ENCODE measurements around the gene ANAPC2. TPM values are rescaled to one million over a fixed set of nuclear protein-coding genes. Genes with fewer than 3 reads are reported as not detected.
"Not testable (repeated sequence)": the region's sequence is repeated elsewhere in the genome, so short reads cannot be mapped to it uniquely, and the experiment has no call there.

The ANAPC2 gene
- polyA plus RNA-seq, 1 donor: 36.3 TPM

- no peak for DNase-seq
These were observed 44.9 kb downstream of the ANAPC2 start for GRCh38 chr9:137143459-137143858.

DNA sequence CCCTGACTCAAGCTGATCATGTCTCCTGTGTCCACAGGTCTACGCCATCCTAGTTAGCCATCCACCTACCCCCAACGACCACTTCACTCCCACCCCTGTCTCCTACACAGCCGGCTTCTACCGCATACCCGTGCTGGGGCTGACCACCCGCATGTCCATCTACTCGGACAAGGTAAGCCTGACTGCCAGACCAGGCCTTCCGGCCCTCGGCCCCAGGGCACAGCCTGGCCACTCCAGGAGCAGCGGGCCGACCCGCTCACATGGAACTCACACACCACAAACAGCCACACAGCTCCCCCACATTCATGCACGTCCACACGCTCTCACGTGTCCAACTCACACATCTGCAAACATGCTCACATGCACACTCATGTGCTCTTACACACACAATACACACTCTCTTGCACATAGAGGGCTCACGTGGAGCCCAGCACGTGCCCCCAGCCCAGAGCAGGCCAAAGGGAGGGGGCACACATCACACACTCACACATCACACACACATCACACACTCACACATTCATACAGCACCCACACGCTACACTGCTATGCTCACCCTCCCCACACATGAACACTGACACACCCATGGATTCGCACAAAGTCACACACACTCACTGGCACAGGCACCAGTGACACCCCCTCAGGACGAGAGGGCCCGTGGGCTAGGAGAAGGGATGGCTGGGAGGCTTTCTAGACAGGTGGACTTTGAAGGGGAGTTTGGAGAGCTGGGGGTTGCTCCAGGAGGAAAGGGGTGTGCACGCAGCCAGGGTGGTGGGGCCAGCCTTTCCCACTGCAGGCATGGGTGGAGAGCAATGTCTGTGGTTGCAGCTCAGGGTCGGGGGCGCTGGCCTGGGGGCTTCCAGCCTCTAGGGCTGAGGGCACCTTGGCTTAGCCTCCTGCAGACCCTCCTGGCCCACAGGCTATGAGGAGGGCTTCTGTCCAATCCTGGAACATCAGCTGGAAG lies 46.1 kb downstream of the ANAPC2 start:
- DNase-seq: no peak

DNA sequence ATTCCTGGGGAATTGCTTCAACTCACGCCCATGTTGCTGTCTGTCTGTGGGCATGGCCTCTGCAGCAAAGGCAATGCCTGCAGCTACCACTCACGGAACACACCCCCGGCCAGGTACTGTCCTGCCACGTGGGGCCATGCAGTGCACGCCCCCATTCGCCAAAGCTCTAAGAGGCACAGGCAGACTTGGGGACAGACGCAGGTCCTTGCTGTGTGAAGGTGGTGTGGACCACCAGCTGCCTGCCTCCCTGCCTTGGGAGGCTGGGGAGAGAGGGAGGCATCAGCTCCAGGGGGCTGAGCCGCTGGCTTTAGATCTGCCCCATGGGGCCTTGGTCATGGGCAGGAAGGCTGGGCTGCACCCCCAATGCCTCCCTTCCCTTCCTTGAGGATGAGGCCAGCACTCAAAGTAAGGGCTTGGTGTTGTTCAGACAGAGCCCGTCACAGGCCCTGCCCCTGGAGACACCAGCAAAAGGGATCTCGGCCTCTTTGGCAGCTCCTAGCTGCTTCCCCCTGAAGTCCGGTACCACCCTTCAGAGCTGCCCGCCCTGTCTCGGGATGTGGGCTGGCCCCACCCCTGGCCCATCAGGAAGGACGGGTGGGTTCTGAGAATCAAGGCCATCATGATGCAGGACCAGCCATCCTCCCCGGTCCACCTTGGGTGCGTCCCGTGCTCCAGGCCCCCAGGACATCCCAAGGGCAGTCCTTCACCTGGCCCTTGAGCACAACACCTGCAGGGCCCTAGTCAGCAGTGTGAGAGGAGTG lies 47.1 kb downstream of the ANAPC2 start:
- DNase-seq: no peak

- no peak for DNase-seq
These were observed 48.0 kb downstream of the ANAPC2 start for GRCh38 chr9:137140151-137141012.

DNA sequence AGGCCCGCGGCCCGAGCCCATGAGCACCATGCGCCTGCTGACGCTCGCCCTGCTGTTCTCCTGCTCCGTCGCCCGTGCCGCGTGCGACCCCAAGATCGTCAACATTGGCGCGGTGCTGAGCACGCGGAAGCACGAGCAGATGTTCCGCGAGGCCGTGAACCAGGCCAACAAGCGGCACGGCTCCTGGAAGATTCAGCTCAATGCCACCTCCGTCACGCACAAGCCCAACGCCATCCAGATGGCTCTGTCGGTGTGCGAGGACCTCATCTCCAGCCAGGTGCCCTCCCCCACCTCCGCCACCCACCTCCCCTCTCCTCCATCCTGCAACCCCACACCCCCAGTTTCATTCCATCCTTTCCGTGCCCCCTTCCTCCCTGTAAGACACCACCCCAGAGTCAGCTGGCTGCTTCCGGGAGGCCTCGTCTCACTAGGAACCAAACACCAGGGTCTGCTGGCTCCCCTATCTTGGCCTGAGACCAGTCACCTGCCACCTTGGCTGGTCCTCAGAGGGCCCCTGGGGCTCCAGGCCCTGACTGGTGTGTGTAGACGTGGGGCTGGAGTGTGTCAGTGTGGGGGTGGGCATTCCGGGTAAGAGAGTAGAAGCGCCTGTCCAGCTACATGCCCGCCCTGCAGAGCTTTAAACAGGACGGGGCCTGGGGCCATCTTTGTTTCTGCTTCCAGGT lies 48.8 kb downstream of the ANAPC2 start:
- DNase-seq: no peak

DNA sequence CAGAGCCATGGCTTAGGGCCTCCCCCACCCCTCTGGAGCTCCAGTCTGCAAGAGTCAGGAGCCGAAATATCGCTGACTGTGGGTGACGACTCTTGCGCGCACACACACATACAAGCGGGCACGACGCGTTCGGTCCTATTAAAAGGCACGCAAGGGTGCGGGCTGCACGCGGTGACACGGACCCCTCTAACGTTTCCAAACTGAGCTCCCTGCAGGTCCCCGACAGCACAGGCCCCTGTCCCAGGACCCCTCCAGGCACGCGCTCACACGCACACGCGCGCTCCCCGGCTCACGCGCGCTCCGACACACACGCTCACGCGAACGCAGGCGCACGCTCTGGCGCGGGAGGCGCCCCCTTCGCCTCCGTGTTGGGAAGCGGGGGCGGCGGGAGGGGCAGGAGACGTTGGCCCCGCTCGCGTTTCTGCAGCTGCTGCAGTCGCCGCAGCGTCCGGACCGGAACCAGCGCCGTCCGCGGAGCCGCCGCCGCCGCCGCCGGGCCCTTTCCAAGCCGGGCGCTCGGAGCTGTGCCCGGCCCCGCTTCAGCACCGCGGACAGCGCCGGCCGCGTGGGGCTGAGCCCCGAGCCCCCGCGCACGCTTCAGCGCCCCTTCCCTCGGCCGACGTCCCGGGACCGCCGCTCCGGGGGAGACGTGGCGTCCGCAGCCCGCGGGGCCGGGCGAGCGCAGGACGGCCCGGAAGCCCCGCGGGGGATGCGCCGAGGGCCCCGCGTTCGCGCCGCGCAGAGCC lies 49.5 kb downstream of the ANAPC2 start, which contains the start of gene GRIN1:
Gene GRIN1 (plus strand): TSS at position 433 of the 746 bp plus-strand sequence. CDS start 333 bp downstream, outside the sequence.
- peak; percentile 62 for DNase-seq

GRCh38 chr9:137138058-137138721 lies 50.2 kb downstream of the ANAPC2 start:
- no peak for DNase-seq

GRCh38 chr9:137136881-137137607 lies 51.3 kb downstream of the ANAPC2 start:
- no peak for DNase-seq

- no peak for DNase-seq
These were observed 52.0 kb downstream of the ANAPC2 start for GRCh38 chr9:137136261-137136880.

DNA sequence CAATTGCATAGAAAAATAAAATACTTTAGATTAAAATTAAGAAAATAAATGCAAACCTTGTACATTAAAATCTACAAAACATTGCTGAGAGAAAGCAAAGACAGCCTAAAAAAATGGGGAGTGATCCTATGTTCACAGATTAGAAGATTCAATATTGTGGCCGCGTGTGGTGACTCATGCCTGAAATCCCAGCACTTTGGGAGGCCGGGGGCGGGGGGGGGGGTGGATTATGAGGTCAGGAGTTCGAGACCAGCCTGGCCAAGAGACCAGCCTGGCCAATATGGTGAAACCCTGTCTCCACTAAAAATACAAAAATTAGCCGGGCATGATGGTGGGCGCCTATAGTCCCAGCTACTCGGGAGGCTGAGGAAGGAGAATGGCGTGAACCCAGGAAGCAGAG lies 53.2 kb downstream of the ANAPC2 start:
- DNase-seq: not testable (repeated sequence)

- no peak for DNase-seq
These were observed 54.2 kb downstream of the ANAPC2 start for GRCh38 chr9:137134191-137134590.

DNA sequence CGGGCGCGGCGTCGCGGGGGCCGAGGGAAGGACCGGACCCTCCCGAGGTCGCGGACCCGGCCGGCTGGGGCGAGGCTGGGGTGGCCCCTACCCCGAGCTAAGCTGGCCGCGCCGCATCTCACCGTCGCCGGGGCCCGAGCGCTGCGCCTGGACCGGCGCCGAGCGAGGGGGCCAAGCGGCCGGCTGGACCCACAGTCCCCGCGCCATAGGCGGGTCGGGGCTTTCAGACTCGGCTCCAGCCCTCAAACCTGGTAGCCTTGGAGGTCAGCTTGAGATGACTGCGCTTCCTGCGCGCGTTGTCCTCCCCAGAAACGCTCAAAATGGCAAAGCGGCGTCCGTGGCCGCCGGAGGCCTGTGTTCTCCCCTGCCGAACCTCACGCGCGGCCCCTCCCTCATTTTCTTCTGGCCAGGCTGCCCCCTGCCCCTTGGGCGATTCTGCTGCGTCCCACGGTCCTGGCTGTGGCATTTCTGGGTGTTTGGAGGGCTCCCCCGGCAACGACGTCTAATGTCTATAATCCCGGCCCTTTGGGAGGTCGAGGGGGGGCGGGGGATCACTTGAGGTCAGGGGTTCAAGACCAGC lies 58.1 kb downstream of the ANAPC2 start:
- DNase-seq: no peak

- DNase-seq: peak; percentile 89
These were observed 58.7 kb downstream of the ANAPC2 start for GRCh38 chr9:137129456-137130175.

GRCh38 chr9:137128862-137129455 lies 59.4 kb downstream of the ANAPC2 start:
- DNase-seq: no peak

GRCh38 chr9:137128158-137128861 lies 60.0 kb downstream of the ANAPC2 start:
- DNase-seq: no peak

- no peak for DNase-seq
These were observed 60.8 kb downstream of the ANAPC2 start for GRCh38 chr9:137127301-137128157.
